ENCODE results near the gene C12orf50. TPM values are rescaled to one million over a fixed set of nuclear protein-coding genes. Genes with fewer than 3 reads are reported as not detected.

Gene C12orf50
- total RNA-seq, 6 donors from 2014 or later = 0.07 to 0.11 TPM; not detected in 4

- no peaks in the 10 kb centered on the region for H3K4me1 ChIP-seq
- WGBS, 2 donors = 79 to 90% methylated on average over 2 of the region's 2 CpGs
- no peaks in the 10 kb centered on the region for H3K27me3 ChIP-seq
- DNase-seq = no peak
- no peaks in the 10 kb centered on the region for H3K36me3 ChIP-seq
- no peak for TF ChIP-seq CTCF (IDR thresholded peaks at IDR 0.05)
- TF ChIP-seq EP300 (IDR thresholded peaks at IDR 0.05) = no peak
- TF ChIP-seq POLR2A (IDR thresholded peaks at IDR 0.05) = no peak
- TF ChIP-seq POLR2AphosphoS5 (IDR thresholded peaks at IDR 0.05) = no peak
- peaks cover 0 to 7% (median 1%) of the 10 kb centered on the region in 4 donors for H3K9me3 ChIP-seq
- no peak overlapping the region for H3K27ac ChIP-seq
- no peak for ATAC-seq (ENCODE audit: low FRiP score in 2 of 2)
- H3K4me3 ChIP-seq = no peak overlapping the region
Observed at GRCh38 chr12:88001327-88001726, 27.9 kb downstream of the C12orf50 start.

- peak in 1 of 2 donors; percentile 92 for ATAC-seq (ENCODE audit: low FRiP score in 2 of 2)
- no peaks in the 10 kb centered on the region for H3K4me1 ChIP-seq
- no peak overlapping the region for H3K27ac ChIP-seq
- TF ChIP-seq POLR2AphosphoS5 (IDR thresholded peaks at IDR 0.05) (no peak), CTCF (IDR thresholded peaks at IDR 0.05) (peak; percentile 20 to 51 (median 36))
- no peak overlapping the region for H3K4me3 ChIP-seq
- H3K36me3 ChIP-seq = no peaks in the 10 kb centered on the region
- H3K27me3 ChIP-seq = no peaks in the 10 kb centered on the region
- DNase-seq = peak in 1 of 2 donors; percentile 35
- H3K9me3 ChIP-seq = no peaks in the 10 kb centered on the region
- WGBS, 2 donors = 4 to 7% methylated on average over 8 of the region's 8 CpGs
Observed at GRCh38 chr12:87995581-87996178, 33.5 kb downstream of the C12orf50 start.

GRCh38 chr12:87991483-87991882, 37.7 kb downstream of the C12orf50 start:
- no peak for TF ChIP-seq POLR2AphosphoS5 (IDR thresholded peaks at IDR 0.05)
- TF ChIP-seq POLR2A (IDR thresholded peaks at IDR 0.05) = no peak
- TF ChIP-seq EP300 (IDR thresholded peaks at IDR 0.05) = no peak
- TF ChIP-seq CTCF (IDR thresholded peaks at IDR 0.05) = no peak
- Histone ChIP-seq H3K27ac (no peak overlapping the region), H3K27me3 (no peaks in the 10 kb centered on the region), H3K9me3 (no peaks in the 10 kb centered on the region), H3K36me3 (no peaks in the 10 kb centered on the region), H3K4me1 (no peaks in the 10 kb centered on the region), H3K4me3 (no peak overlapping the region)
- DNase-seq = no peak
- no peak for ATAC-seq (ENCODE audit: low FRiP score in 2 of 2)

GRCh38 chr12:87988534-87988933, 40.7 kb downstream of the C12orf50 start:
- Histone ChIP-seq H3K36me3 (no peaks in the 10 kb centered on the region), H3K4me3 (no peak overlapping the region), H3K9me3 (no peaks in the 10 kb centered on the region), H3K27me3 (no peaks in the 10 kb centered on the region), H3K27ac (no peak overlapping the region), H3K4me1 (no peaks in the 10 kb centered on the region)
- ATAC-seq (ENCODE audit: low FRiP score in 2 of 2) (no peak), DNase-seq (no peak)
- WGBS, 2 donors = 62 to 77% methylated on average over 2 of the region's 2 CpGs
- no peak for TF ChIP-seq CTCF (IDR thresholded peaks at IDR 0.05)
- TF ChIP-seq EP300 (IDR thresholded peaks at IDR 0.05) = no peak
- TF ChIP-seq POLR2A (IDR thresholded peaks at IDR 0.05) = no peak
- TF ChIP-seq POLR2AphosphoS5 (IDR thresholded peaks at IDR 0.05) = no peak

GRCh38 chr12:87985069-87985675, 44.0 kb downstream of the C12orf50 start:
- 82 to 86% methylated on average over 2 of the region's 2 CpGs for WGBS, 2 donors
- Histone ChIP-seq H3K36me3 (no peaks in the 10 kb centered on the region), H3K27me3 (no peaks in the 10 kb centered on the region), H3K4me3 (no peak overlapping the region), H3K9me3 (no peaks in the 10 kb centered on the region), H3K27ac (no peak overlapping the region), H3K4me1 (no peaks in the 10 kb centered on the region)
- DNase-seq (no peak), ATAC-seq (ENCODE audit: low FRiP score in 2 of 2) (no peak)
- TF ChIP-seq CTCF (IDR thresholded peaks at IDR 0.05) (no peak), POLR2AphosphoS5 (IDR thresholded peaks at IDR 0.05) (no peak), EP300 (IDR thresholded peaks at IDR 0.05) (no peak), POLR2A (IDR thresholded peaks at IDR 0.05) (no peak)

Data from upper lobe of left lung (tissue), 6 donors.